Stimulated activated CD4-positive, alpha-beta T cell treated with anti-CD3 and anti-CD28 coated beads, Interleukin-12 subunit alpha, Interleukin-12 subunit beta, amount 100 ng/mL, for 48 hours (primary cell): Measurements from ENCODE around the gene ABCA6.

ENCODE experiments used
- DNase-seq, 3 donors: peaks; one replicate each; pipeline ENCODE4 v3.0.0-alpha.2; 2020; ENCODE audit warnings: low read depth in 2 of 3, low spot score in 1 of 3

The ABCA6 gene

GRCh38 chr17:69143683-69144231 is 2.1 kb upstream of the ABCA6 start:
- DNase-seq = no peak

- no peak for DNase-seq
These were observed 1.5 kb upstream of the ABCA6 start for GRCh38 chr17:69143151-69143550.

- no peak for DNase-seq
These were observed 594 bp upstream of the ABCA6 start for GRCh38 chr17:69142175-69142802.

GRCh38 chr17:69134112-69134511 is 7.6 kb downstream of the ABCA6 start:
- DNase-seq = no peak

- no peak for DNase-seq
These were observed 10.9 kb downstream of the ABCA6 start for GRCh38 chr17:69130627-69131296.

GRCh38 chr17:69123626-69124025 is 18.1 kb downstream of the ABCA6 start:
- no peak for DNase-seq

- DNase-seq = no peak
These were observed 19.6 kb downstream of the ABCA6 start for GRCh38 chr17:69122065-69122464.

GRCh38 chr17:69117855-69118784 is 23.6 kb downstream of the ABCA6 start:
- no peak for DNase-seq

GRCh38 chr17:69111794-69112193 is 29.9 kb downstream of the ABCA6 start:
- no peak for DNase-seq

- DNase-seq = no peak
These were observed 35.6 kb downstream of the ABCA6 start for GRCh38 chr17:69105907-69106730.

- no peak for DNase-seq
These were observed 38.0 kb downstream of the ABCA6 start for GRCh38 chr17:69103557-69104233.

GRCh38 chr17:69098625-69099024 is 43.1 kb downstream of the ABCA6 start:
- DNase-seq = no peak

- no peak for DNase-seq
These were observed 45.2 kb downstream of the ABCA6 start for GRCh38 chr17:69096541-69096940.

- DNase-seq = no peak
These were observed 47.7 kb downstream of the ABCA6 start for GRCh38 chr17:69093995-69094394.

- DNase-seq = no peak
These were observed 48.4 kb downstream of the ABCA6 start for GRCh38 chr17:69093279-69093789.

GRCh38 chr17:69090365-69090764 is 51.3 kb downstream of the ABCA6 start:
- DNase-seq = no peak

- DNase-seq = no peak
These were observed 53.0 kb downstream of the ABCA6 start for GRCh38 chr17:69088643-69089200.

- DNase-seq = no peak
These were observed 55.1 kb downstream of the ABCA6 start for GRCh38 chr17:69086641-69087040.

GRCh38 chr17:69084911-69085310 is 56.8 kb downstream of the ABCA6 start:
- DNase-seq = no peak

- DNase-seq = no peak
These were observed 59.0 kb downstream of the ABCA6 start for GRCh38 chr17:69082696-69083095.
